HG02610 (cell line): ENCODE measurements around the gene DDX51.
"Not testable (repeated sequence)": the region's sequence is repeated elsewhere in the genome, so short reads cannot be mapped to it uniquely, and the experiment has no call there.

Experiments
- ATAC-seq: cut with Tn5 transposase; IDR thresholded peaks from one replicate; pipeline ENCODE4 v1.9.1; 2021; ENCODE audit warnings: mild to moderate bottlenecking, moderate library complexity; ENCODE audit not compliant: unreplicated experiment

DDX51 gene

DNA sequence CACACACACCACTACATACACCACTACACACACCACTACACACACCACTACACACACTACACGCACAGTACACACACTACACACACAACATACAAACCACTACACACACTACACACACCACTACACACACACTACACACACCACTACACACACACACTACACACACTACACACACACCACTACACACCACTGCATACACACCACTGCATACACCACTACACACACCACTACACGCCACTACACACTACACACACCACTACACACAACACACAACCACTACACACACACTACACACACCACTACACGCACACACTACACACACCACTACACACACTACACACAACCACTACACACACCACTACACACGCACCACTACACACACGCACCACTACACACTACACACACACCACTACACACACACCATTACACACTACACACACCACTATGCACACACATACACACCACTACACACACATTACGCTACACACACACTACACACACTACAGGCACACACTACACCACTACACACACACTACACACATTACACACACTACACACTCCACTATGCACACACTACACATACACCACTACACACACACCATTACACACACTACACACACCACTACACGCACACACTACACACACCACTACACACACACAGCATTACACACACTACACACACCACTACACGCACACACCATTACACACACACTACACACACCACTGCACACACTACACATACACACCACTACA, 12.6 kb upstream of the DDX51 start:
- no peak for ATAC-seq

DNA sequence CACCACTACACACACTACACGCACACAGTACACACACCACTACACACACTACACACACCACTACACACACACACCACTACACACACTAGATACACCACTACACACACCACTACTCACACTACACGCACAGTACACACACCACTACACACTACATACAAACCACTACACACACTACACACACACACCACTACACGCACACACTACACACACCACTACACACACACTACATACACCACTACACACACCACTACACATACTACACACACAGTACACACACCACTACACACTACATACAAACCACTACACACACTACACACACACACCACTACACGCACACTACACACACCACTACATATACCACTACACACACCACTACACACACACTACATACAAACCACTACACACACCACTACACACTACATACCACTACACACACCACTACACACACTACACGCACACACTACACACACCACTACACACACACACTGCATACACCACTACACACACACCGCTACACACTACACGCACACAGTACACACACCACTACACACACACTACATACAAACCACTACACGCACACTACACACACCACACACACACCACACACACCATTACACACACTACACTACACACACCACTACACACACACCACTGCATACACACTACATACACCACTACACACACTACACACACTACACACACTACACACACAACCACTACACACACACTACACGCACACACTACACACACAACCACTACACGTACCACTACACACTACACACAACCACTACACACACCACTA, 11.9 kb upstream of the DDX51 start:
- no peak for ATAC-seq

DNA sequence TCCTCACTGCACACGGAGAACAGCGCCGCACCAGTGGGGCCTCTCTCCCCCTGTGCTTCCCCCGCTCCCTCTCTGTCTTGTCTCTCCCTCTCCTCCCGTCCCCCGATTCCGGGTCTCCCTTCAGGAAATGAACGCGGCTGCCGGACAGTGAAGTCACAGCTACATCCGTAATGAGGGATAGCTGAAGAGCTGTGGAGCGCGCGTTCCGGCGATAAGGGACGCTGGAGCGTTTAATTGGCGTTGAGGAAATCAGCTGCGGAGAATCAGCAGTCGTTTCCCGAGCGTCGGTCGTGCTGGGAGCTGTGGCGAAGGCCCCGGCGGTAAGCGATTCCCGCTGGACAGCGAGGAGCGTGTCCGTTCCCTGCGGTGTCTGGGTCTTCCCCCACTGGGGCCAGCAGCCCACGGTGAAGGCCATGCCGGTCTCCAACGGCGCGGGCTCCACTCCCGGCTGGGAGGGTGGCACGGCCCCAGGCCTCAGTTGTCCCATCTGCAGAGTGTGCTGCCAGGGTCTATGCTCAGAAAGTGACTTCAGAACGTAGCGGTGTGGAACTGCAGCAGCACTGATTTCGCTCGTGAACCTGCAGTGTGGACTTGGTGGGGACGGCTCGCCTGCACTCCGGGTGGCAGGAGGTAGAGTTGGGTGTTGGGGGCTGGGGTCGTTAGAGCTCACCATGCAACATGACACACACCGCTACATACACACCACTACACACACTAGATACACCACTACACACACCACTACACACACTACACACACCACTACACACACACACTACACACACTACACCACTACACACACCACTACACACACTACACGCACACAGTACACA, 11.0 kb upstream of the DDX51 start:
- ATAC-seq: no peak

DNA sequence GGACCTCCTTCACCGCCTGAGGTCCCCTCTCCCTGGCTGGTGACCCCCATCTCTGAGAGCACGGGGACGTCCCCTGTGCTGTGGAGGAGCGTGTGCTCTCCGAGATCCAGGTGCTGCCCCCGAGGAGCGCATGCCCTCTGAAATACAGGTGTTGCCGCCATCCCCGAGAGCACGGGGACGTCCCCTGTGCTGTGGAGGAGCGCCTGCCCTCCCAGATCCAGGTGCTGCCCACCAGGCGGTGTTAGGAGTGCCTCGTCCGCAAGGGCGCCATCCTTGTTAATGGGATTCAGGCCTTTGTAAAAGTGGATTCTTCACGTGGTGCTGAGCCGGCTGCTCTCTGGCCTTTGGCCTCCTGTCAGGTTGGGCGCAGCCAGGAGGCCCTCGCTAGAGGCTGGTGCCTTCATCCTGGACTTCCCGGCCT, 10.2 kb upstream of the DDX51 start:
- no peak for ATAC-seq

DNA sequence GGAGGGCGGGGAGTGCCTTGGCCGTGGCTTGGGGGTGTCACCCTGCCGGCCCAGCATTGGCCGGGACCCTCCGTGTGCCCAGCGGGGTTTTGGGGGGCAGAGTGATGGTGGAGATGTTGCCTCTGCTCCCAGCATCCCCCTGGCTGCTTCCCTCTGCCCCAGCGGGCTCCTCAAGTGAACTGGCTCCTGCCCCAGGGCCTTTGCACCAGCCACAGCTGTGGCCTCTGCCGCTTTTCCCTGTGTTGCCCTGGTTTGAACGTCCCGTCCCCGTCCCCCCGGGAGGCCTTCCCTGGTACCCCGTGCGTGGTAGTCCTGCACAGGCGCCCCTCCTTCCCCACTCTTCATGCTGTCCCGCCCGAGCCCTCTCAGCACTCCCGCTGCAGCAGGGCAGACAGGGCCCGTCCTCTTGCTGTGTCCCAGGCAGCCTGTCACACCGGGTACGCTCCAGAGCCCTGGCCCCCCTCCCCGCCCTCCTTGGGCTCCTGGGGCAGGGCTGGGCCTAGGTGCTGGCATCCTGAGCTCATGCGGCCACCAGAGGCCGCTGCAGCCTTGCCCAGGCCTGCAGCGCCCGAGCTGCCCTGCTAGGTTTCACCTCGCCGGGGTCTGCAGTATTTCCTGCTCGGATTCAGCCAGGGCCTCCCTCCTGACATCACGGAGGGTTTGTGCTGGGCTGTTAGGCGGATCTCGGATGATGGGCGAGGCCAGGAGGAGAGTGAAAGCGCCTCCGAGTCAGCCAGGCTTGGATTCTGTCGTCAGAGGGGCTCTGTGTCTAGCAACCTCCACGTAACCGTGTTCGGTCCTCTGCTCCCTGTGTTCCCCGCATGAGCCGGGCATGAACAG, 9.6 kb upstream of the DDX51 start:
- ATAC-seq: peak; percentile 76

DNA sequence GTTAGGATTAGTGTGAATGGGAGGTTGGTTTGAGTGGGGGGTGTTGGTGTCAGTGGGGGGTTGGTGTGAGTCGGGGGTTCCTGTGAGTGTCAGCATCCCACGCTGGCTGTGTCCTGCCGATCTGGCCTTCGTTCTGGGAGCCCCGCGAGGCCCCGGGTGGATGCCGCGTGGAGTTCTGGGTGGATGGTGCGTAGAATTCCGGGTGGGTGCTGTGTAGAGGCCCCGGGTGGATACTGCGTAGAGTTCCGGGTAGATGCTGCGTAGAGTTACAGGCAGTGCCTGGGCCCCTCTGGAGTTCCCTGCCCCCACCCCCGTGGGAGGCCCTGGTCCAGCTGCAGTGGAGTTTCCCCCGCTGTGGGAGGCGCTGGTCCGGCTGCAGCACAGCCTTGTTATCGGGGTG, 8.8 kb upstream of the DDX51 start:
- no peak for ATAC-seq

DNA sequence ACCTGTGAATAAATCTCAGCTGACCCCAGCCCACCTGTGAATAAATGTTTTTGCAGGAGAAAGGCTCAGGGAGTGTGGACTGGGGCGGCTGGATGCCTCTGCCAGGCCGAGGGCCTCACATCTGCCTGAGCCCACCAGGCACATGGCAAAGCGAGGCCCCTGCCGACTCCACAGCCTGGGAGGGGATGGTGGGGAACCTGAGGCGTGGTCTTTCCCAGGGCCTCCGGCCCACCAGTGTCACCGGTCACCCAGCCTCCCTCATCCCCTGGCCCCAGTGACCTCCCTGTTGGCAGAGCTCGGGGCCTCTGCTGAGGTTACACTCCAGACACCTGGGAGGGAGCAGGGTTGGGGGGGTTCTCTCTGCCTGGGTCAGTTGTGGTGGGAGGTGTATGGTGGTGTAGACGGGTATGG, 8.3 kb upstream of the DDX51 start:
- no peak for ATAC-seq

DNA sequence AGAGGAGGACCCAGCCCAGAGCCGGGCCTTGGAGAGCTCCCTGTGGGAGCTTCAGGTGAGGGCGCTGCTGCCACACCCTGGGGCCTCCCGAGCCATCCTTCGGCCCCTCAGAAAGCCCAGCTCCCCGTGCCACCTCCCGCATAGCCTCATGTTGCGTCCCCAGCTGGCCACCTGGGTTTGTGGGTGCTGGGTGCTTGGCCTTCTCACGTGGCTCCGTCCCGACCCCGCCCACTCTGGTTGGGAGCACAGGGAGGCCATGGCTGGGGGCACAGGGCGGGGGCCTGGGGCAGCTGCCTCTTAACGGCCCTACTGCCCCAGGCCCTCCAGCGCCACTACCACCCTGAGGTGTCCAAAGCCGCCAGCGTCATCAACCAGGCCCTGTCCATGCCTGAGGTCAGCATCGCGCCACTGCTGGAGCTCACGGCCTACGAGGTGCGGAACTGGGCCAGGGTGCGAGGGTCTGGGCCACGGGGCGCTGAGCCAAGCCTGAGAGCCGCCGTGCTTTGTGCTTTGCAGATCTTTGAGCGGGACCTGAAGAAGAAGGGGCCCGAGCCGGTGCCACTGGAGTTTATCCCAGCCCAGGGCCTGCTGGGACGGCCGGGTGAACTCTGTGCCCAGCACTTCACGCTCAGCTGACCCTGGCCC, 7.8 kb upstream of the DDX51 start:
- no peak for ATAC-seq

DNA sequence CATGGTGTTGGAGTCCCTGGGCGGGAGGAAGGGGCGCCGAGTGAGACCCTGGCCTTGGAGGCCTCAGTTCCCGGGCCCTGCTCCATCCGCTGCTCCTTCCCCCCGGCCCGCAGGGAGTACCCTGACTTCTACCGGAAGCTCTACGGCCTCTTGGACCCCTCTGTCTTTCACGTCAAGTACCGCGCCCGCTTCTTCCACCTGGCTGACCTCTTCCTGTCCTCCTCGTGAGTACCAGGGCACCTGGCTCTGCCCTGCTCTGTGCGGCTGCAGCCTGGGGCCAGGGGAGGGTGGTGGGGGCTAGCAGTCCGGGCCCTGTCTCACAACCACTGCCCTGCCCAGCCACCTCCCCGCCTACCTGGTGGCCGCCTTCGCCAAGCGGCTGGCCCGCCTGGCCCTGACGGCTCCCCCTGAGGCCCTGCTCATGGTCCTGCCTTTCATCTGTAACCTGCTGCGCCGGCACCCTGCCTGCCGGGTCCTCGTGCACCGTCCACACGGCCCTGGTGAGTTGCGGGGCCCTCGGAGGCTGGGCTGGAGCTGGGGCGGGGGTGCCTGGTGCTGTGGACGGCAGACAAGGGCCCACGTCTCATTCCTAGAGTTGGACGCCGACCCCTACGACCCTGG, 7.1 kb upstream of the DDX51 start:
- no peak for ATAC-seq

DNA sequence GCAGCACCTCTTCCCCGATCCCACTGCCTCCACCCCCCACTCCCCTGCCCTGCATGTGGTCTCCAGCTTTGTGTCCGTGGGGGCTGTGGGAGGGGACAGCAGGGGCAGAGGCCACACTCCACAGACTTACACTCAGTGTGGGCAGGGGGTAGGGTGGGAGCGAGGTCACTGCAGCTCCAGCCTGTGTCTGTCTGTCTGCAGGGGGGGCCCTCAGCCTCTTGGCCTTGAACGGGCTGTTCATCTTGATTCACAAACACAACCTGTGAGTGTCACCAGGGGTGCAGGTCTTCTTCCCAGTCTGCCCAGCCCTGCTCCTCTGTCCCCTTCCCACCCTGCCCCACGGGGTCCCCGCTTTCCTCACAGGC, 6.6 kb upstream of the DDX51 start:
- ATAC-seq: no peak

DNA sequence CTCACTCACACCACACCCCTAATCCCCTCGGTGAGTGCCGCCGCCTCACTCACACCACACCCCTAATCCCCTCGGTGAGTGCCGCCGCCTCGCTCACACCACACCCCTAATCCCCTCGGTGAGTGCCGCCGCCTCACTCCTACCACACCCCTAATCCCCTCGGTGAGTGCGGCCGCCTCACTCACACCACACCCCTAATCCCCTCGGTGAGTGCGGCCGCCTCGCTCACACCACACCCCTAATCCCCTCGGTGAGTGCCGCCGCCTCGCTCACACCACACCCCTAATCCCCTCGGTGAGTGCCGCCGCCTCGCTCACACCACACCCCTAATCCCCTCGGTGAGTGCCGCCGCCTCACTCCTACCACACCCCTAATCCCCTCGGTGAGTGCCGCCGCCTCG, 5.4 kb upstream of the DDX51 start:
- not testable (repeated sequence) for ATAC-seq

DNA sequence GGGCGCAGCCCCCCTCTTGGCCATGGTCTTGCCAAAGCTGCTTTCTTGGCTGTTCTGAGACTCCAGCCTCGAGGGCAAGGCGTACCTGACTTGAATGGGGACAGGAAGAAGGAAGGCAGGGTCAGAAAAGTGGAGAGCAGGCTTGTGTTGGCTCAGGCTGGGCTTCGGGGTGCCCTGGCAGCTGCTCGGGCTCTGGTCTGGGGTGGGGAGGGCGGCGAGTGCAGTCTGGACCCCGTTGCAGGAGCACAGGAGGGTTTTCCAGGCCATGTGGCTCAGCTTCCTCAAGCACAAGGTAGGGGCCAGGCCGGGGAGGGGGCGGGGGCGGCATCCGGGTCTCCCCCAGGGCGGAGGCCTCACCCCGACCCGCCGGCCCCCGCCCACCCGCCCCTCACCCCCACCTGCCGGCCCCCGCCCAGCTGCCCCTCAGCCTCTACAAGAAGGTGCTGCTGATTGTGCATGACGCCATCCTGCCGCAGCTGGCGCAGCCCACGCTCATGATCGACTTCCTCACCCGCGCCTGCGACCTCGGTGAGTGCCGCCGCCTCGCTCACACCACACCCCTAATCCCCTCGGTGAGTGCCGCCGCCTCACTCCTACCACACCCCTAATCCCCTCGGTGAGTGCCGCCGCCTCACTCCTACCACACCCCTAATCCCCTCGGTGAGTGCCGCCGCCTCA, 4.4 kb upstream of the DDX51 start:
- ATAC-seq: no peak

DNA sequence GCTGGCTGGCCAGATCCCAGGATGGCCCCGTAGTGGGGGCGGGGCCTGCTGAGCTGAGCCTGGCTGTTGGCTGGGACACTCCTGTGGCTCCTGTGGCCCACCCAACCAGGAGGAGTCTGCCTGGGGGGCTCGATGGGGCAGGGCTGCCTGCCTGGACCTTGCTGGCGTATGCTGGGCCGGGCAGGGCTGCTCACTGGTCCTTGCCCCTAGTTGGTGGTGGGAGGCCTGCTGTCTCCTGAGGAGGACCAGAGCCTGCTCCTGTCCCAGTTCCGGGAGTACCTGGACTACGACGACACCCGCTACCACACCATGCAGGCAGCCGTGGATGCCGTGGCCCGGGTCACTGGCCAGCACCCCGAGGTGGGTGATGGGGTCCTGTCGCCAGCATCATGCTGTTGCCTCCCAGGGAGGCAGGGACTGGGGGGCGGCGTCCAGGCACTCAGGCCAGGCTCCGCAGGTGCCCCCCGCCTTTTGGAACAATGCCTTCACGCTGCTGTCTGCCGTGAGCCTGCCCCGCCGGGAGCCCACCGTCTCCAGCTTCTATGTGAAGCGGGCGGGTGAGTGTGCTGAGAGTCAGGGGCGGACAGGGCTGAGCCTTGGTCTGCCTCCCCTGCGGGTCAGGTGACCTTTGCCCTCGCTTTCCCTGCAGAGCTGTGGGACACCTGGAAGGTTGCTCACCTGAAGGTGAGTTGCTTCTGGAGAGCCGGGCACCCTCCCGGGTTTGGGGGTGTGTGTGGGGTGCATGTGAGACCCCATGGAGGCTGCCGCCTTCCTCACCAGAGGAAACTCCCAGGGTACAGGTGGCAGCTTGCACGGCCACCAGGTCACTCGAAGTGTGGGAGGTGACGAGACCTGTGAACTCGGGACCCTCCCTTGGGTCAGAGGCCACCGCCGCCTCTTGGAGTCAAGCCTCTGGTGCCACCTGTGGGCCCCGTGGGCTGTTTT, 3.6 kb upstream of the DDX51 start:
- no peak for ATAC-seq

DNA sequence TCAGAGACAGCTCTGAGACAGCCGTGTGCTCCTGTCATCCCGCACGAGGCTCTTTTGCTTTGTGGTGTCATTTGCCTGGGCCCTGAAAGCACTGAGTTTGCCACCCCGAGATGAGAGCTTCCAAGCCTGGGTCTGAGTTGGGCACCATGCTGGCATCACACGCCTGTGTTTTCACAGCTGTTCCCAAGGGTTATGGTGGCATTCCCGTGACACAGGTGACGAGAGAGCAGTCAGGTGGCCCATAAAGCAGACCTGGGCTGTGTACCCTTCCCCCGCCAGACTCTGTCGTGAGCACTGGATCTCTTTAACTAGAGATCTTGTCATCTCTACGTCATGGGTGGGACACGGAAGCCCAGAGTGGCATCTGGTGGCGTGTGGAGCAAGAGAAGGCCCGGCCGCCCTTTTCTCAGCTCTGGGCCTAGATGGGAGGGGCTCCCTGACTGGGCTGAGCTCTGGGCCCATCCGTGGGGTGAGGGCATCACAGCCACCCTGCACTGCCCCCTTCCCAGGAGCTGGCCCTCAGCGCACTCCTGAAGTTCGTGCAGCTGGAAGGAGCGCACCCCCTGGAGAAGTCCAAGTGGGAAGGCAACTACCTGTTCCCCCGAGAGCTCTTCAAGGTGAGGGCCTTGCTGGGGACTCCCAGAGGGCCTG, 2.8 kb upstream of the DDX51 start:
- ATAC-seq: no peak

DNA sequence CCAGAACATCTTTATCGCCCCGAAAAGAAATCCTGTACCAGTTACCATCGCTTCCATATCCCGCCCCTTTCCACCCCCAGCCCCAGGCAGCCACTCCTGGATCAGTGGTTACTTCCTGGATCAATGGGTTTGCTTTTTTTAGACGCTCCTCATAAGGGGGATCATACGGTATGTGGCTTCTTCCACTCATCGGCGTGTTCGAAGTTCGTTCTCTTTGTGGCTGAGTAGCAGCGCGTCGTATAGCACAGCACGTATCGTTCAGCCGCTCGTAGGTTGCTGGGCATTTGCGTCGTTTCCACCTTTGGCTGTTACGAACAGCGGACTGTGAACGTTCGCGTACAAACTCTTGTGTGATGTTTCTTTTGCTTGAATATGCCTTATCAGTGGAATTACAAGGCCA, 2.0 kb upstream of the DDX51 start:
- no peak for ATAC-seq

DNA sequence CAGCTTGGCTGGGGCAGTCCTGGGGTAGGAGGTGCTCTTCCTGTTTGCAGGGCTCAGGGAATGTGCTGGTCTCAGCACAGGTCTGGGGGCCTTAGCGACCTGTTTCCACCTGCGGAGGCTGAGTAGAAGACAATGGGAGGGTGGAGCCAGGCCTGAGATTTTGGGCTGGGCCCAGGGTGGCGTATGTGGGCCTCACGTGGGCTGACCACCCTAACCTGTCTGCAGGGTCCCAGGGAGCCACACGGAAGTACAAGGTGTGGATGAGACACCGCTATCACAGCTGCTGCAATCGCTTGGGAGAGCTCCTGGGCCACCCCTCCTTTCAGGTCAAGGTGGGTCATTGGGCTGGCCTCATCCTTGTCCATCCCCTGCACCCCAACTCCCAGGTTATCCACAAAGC, 1.2 kb upstream of the DDX51 start:
- no peak for ATAC-seq

DNA sequence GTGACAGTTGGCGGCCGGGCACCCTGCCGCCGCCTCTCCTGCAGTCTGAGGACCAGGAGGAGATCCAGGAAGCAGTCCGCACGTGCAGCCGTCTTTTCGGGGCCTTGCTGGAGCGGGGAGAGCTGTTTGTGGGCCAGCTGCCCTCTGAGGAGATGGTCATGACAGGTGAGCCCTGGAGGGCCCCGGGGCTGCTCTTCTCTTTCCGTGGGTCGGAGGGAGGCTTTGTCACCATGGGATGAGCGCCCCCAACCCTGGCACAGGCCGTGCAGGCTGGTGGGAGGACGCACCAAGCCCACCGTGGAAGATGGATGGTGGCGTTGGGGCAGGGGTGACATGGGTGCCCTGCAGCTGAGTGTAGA, 670 bp upstream of the DDX51 start:
- no peak for ATAC-seq
